Adrenal gland (tissue), 5 donors: ENCODE results near the gene AHCY.

Source experiments
- POLR2A ChIP-seq, 2 donors: fragments of 450-650 bp; IDR thresholded peaks; one replicate each; pipeline ENCODE4 v1.6.1; 2017; ENCODE audit warnings: antibody characterized with exemption in 2 of 2, mild to moderate bottlenecking in 2 of 2, moderate library complexity in 1 of 2
- TF ChIP-seq, protein P1 (sequence below), 6 experiments: fragments of 450-650 bp in 4 of 6; fragments of 200-600 bp in 2 of 6; sonication (generic) in 1 of 6; IDR thresholded peaks; 1 replicate in 5 of 6; 2 replicates in 1 of 6; pipeline versions ENCODE4 v1.5.1 to v1.8.0; 2016 to 2021; ENCODE audit warnings: antibody characterized with exemption in 6 of 6, mild to moderate bottlenecking in 2 of 6, moderate library complexity in 1 of 6
- donor health status: DM: no; HTN: no; CAD: no.

- TF ChIP-seq, protein P1, sequence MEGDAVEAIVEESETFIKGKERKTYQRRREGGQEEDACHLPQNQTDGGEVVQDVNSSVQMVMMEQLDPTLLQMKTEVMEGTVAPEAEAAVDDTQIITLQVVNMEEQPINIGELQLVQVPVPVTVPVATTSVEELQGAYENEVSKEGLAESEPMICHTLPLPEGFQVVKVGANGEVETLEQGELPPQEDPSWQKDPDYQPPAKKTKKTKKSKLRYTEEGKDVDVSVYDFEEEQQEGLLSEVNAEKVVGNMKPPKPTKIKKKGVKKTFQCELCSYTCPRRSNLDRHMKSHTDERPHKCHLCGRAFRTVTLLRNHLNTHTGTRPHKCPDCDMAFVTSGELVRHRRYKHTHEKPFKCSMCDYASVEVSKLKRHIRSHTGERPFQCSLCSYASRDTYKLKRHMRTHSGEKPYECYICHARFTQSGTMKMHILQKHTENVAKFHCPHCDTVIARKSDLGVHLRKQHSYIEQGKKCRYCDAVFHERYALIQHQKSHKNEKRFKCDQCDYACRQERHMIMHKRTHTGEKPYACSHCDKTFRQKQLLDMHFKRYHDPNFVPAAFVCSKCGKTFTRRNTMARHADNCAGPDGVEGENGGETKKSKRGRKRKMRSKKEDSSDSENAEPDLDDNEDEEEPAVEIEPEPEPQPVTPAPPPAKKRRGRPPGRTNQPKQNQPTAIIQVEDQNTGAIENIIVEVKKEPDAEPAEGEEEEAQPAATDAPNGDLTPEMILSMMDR (IDR thresholded peaks at IDR 0.05): no peak
- no peak for TF ChIP-seq POLR2A (IDR thresholded peaks at IDR 0.05)
Observed at GRCh38 chr20:34237942-34238341, 65.2 kb downstream of the AHCY start.
